ENCODE data around the gene BBS1.
"Not testable (repeated sequence)": the region's sequence is repeated elsewhere in the genome, so short reads cannot be mapped to it uniquely, and the experiment has no call there.

Gene BBS1

DNA sequence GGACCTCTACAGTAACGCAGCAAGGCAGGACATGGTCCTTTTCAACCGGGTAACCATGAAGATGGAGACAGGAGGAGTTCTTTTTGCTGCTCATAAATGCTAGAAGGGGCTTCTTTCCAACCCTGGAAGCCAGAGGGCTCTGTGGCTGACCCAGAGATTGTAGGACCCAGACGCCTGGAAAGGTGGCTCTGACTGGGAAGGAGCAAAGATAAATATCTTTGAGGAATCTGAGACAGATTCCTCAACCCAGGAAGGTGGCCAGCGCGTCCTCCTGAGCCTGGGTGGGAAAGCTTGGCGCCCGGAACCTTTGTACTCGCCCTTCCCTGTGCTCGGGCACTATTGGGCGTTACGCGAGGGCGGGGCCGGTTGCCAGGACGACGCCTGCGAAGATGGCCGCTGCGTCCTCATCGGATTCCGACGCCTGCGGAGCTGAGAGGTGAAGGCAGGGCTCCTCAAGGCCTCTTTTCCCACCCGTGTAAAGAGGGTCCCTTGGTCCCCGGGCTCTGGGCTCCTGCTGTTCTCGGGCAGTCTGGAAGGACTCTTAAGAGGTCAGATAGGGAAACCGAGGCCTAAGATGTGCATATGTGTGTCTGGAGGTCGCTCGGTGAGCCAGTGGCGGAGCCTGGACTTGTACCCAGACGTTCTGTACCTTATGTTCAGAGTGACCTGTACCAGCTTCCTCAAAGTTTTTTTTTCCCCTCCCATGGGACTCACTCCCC lies at the start of gene BBS1:
TSS of gene BBS1 (plus strand) at position 365 of the 719 bp plus-strand sequence. CDS start at position 390, 25 bp downstream.
- DNase-seq: peak; percentile 42 to 80

DNA sequence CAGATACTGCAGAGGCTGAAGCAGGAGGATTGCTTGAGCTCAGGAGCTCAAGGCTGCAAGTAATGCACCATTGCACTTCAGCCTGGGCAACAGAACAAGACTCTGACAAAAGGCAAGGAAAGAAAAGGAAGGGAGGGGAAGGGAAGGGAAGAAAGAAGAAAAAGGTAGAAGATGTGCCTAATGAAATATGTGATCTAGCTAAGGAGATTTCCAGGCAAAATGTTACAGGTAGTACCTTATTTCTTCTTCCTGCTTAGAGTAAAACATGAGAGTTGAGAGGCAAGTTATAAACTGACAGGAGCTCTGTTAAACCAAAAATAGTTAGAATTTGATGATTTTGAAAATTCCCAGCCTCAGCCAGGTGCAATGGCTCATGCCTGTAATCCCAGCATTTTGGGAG lies 48.4 kb upstream of the BBS1 start:
- no peak for DNase-seq

DNA sequence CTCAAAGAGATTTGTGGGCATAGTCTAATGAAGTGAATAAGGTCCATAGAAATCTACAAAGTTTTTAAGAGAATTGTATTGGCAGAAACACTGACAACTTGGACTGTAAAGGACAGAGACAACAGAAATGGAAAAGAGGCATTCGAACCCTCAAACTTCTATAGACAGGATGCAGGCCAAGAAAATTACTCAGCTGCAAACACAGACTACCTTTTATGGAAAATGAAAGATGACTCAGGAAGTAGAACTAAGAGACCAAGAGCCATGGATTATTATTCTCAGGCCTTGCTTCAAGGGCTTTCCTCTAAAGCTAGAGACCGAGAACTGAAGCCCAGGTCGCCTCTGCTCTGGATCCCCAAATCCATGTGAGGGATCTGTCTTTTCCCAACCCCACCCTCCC lies 47.5 kb upstream of the BBS1 start:
- no peak for DNase-seq

- DNase-seq: not testable (repeated sequence)
Observed at GRCh38 chr11:66464116-66464515, 46.3 kb upstream of the BBS1 start.

GRCh38 chr11:66464916-66465315 lies 45.5 kb upstream of the BBS1 start:
- no peak for DNase-seq

- no peak for DNase-seq
Observed at GRCh38 chr11:66465373-66466224, 44.8 kb upstream of the BBS1 start.

- peak; percentile 70 to 81 for DNase-seq
Observed at GRCh38 chr11:66466225-66467033, 44.0 kb upstream of the BBS1 start, which contains the start of gene PELI3. TSS of gene PELI3 (plus strand) at chr11:66466905. CDS start at chr11:66468129, 1,224 bp downstream.

- no peak for DNase-seq
Observed at GRCh38 chr11:66467034-66467659, 43.3 kb upstream of the BBS1 start.

DNA sequence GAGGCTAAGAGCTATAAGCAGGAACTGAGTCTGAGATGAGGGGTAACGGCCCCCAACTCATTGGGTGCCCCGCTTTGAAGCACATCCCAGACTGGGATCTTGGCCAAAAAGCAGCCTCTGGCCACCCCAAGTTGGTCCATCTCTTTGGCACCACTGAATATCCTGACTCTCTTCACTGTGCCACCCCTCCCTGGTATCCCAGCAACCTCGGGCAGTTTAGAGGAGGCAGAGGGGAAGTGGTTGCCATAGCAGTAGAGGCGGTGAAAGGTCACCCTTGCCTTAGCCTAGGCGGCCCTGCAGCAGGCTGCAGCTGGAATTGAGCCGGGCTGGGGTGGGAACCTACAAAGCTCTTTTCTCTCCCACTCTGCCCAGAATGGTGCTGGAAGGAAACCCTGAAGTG lies 42.7 kb upstream of the BBS1 start:
- DNase-seq: no peak

GRCh38 chr11:66468691-66469090 lies 41.7 kb upstream of the BBS1 start:
- no peak for DNase-seq

DNA sequence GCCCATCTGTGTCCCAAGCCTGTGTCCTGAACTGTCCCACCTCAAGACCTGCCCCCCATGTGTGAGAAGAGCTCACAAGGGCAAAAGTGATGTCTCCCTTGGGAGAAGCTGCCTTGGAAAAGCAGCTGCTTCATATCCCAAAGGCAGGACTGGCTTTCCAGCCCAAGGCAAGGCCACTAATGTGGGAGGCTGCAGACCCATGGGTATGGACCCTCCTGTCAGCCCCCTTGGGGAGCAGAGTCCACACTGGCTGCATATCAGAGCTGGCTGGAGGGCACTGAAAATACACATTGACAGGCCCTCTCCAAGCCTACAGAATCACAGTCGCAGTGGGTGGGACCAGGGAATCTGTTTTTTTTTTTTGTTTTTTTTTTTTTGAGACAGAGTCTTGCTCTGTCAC lies 41.0 kb upstream of the BBS1 start:
- no peak for DNase-seq

GRCh38 chr11:66470015-66470414 lies 40.4 kb upstream of the BBS1 start:
- DNase-seq: no peak

GRCh38 chr11:66471142-66471541 lies 39.3 kb upstream of the BBS1 start:
- no peak for DNase-seq

DNA sequence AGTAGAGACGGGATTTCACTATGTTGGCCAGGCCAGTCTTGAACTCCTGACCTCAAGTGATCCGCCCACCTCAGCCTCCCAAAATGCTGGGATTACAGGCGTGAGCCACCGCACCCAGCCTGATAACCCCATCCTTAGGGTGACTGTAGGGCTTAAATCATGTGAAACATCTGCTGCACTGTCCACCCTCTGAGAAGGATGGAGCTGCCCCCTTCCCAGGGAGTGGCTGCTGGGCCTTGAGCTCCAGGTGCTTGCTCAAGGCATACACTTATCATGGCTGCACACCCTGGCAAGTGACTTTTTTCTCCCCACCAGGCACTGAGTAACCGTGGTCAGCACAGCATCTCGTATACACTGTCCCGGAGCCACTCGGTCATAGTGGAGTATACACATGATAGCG lies 38.4 kb upstream of the BBS1 start:
- no peak for DNase-seq

GRCh38 chr11:66473167-66473566 lies 37.3 kb upstream of the BBS1 start:
- DNase-seq: no peak

- no peak for DNase-seq
Observed at GRCh38 chr11:66473608-66474515, 36.6 kb upstream of the BBS1 start.

- DNase-seq: no peak
Observed at GRCh38 chr11:66475349-66476172, 34.9 kb upstream of the BBS1 start.

- DNase-seq: no peak
Observed at GRCh38 chr11:66476173-66476840, 34.1 kb upstream of the BBS1 start.

DNA sequence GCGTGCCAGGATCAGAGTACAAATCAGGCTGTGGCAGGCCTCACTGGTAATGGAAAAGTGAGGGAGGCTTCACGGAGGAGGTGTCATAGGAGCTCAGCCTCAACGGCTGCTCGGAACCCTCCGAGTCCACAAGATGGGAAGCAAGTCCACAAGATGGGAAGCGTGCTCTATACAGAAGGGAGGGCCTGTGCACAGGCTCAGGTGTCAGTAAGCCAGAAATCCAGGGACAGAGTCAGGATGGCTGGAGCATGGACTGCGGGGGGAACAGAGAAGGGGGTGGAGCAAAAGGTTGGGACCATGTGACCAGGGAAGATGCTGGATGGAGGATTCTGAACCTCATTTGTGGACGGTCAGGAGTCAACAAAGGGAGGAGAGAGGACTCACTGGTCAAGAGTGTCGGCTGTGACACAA lies 33.6 kb upstream of the BBS1 start:
- DNase-seq: no peak
